SK-N-SH treated with all-trans-retinoic acid at 6 μM for 48 hours (cell line): ENCODE data around the gene AK3.
A peak's percentile ranks its signal among the peaks of the same experiment; 100 is the strongest.

Source experiments
- ARNTL ChIP-seq: fragments of 450-650 bp; formaldehyde crosslinking; IDR thresholded peaks from 2 replicates; pipeline ENCODE4 v1.5.0; 2020; ENCODE audit warnings: low read depth, mild to moderate bottlenecking, moderate library complexity, borderline replicate concordance
- TCF4 ChIP-seq: fragments of 250-450 bp; sonication (Bioruptor Pico); IDR thresholded peaks from 2 replicates; pipeline ENCODE4 v1.8.0; 2021; ENCODE audit warnings: mild to moderate bottlenecking, moderate library complexity, borderline replicate concordance
- ZFP3 ChIP-seq: fragments of 250-450 bp; sonication (Bioruptor Pico); IDR thresholded peaks from 2 replicates; pipeline ENCODE4 v1.5.0; 2020; ENCODE audit warnings: mild to moderate bottlenecking, moderate library complexity
- TF ChIP-seq, protein P1 (sequence below): fragments of 250-450 bp; sonication (Bioruptor Pico); IDR thresholded peaks from 2 replicates; pipeline ENCODE4 v1.5.0; 2020; ENCODE audit warnings: mild to moderate bottlenecking, moderate library complexity

DNA sequence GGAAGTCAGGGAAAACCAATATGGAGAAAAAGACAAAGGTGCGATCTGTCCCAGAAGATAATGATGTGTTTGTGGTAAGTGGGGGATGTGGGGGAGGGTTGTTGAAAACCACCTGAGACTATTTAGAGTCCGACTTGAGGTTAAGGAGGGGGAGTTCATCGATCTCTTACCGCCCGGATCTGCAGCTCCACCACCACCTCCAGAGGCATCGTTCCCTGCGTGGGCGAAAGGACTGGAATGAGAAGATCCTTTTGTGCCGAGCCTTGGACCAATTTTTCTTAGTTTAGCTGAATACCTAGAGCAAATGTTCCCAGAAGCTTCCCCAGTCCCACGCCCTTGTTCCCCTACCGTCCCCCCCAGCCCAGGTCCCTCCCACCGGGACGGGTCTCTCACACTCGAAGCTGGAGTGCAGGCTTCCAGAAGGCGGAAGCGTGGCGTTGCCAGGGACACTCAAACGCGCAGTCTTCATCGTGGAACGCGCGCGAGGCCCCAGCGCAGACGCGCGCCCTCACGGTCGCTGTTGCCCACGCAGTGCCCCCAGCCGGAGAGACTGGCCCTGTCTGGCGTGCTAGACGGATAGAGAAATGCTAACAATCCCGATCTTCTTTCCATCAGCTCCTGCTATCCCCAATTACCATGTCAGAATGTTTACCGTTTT is 74.8 kb downstream of the AK3 start, which contains the start of gene SPATA6L:
- TF ChIP-seq, protein P1, sequence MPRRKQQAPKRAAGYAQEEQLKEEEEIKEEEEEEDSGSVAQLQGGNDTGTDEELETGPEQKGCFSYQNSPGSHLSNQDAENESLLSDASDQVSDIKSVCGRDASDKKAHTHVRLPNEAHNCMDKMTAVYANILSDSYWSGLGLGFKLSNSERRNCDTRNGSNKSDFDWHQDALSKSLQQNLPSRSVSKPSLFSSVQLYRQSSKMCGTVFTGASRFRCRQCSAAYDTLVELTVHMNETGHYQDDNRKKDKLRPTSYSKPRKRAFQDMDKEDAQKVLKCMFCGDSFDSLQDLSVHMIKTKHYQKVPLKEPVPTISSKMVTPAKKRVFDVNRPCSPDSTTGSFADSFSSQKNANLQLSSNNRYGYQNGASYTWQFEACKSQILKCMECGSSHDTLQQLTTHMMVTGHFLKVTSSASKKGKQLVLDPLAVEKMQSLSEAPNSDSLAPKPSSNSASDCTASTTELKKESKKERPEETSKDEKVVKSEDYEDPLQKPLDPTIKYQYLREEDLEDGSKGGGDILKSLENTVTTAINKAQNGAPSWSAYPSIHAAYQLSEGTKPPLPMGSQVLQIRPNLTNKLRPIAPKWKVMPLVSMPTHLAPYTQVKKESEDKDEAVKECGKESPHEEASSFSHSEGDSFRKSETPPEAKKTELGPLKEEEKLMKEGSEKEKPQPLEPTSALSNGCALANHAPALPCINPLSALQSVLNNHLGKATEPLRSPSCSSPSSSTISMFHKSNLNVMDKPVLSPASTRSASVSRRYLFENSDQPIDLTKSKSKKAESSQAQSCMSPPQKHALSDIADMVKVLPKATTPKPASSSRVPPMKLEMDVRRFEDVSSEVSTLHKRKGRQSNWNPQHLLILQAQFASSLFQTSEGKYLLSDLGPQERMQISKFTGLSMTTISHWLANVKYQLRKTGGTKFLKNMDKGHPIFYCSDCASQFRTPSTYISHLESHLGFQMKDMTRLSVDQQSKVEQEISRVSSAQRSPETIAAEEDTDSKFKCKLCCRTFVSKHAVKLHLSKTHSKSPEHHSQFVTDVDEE (CRISPR knock-in tag) = no peak; the same call in 1 of the 2 replicates
- TF ChIP-seq TCF4 (no peak), ARNTL (no peak), ZFP3 (CRISPR knock-in tag) (0 out of 2 replicates have a peak, but pooled peaks have one; percentile 31)
